ENCODE measurements around the gene RALBP1. TPM values are rescaled to one million over a fixed set of nuclear protein-coding genes. Genes with fewer than 3 reads are reported as not detected.

RALBP1 gene
- total and polyA plus RNA-seq, 2 of the 8 experiments (the other 6 are each of a cell fraction or from before 2014, with no cell fraction given): 40.3 to 67.8 TPM

- H3K14ac ChIP-seq (ENCODE audit: insufficient read length): no peak overlapping the region
- no peaks in the 10 kb centered on the region for H3K4me1 ChIP-seq (replicated peaks in 1 of 4; ENCODE audit: control insufficient read depth in 3 of 4, insufficient read depth in 4 of 4, low read length in 3 of 4)
- no peak overlapping the region for H3K27ac ChIP-seq (ENCODE audit: low read depth, low read length)
- no peak overlapping the region for H2AK5ac ChIP-seq (ENCODE audit: low read depth, low read length)
- no peaks in the 10 kb centered on the region for H3K9me3 ChIP-seq (ENCODE audit: insufficient read depth in 2 of 2, low read depth in 1 of 2, low read length in 1 of 2)
- H3K56ac ChIP-seq (replicated peaks; ENCODE audit: insufficient read length, low read depth, low read length): no peak overlapping the region
- no peak overlapping the region for H4K91ac ChIP-seq (replicated peaks; ENCODE audit: insufficient read length, low read length)
- no peak overlapping the region for H3K9ac ChIP-seq (replicated peaks in 1 of 4; ENCODE audit: extremely low read depth in 1 of 4, low read depth in 3 of 4, low read length in 3 of 4)
- H3K79me2 ChIP-seq (ENCODE audit: control insufficient read depth in 1 of 2, insufficient read depth in 2 of 2, low read length in 2 of 2): no peaks in the 10 kb centered on the region
- no peak overlapping the region for H4K5ac ChIP-seq (ENCODE audit: insufficient read length, low read depth, low read length)
- H3K4ac ChIP-seq (replicated peaks; ENCODE audit: insufficient read length, low read depth, low read length): no peak overlapping the region
- H4K20me1 ChIP-seq (replicated peaks in 1 of 2; ENCODE audit: control insufficient read depth in 1 of 2, insufficient read depth in 2 of 2, low read length in 2 of 2): peaks cover 0 to 2% of the 10 kb centered on the region in 2 experiments
- no peaks in the 10 kb centered on the region for H3K27me3 ChIP-seq (replicated peaks in 1 of 4; ENCODE audit: control insufficient read depth in 3 of 4, extremely low read depth in 1 of 4, insufficient read depth in 3 of 4, low read length in 3 of 4)
- no peak overlapping the region for H3K4me3 ChIP-seq (ENCODE audit: extremely low read depth in 1 of 4, insufficient read depth in 2 of 4, low read depth in 3 of 4, low read length in 4 of 4)
- TF ChIP-seq TCF12 (IDR thresholded peaks at IDR 0.05; ENCODE audit: low read depth, low read length) (no peak), RAD21 (IDR thresholded peaks at IDR 0.05 in 1 of 2, conservative IDR thresholded peaks at IDR 0.05 in 1 of 2; ENCODE audit: low read depth in 2 of 2, low read length in 2 of 2) (no peak), NANOG (IDR thresholded peaks at IDR 0.05; ENCODE audit: insufficient read depth, low read depth, low read length, poor library complexity, severe bottlenecking) (no peak), GTF2F1 (IDR thresholded peaks at IDR 0.05; ENCODE audit: borderline replicate concordance, low read depth, low read length) (no peak), SIN3A (conservative IDR thresholded peaks at IDR 0.05 in 1 of 2, IDR thresholded peaks at IDR 0.05 in 1 of 2; ENCODE audit: low read depth in 1 of 2, low read length in 2 of 2) (no peak), BACH1 (IDR thresholded peaks at IDR 0.05; ENCODE audit: low read length) (no peak), KDM5A (IDR thresholded peaks at IDR 0.05; ENCODE audit: low read length) (no peak), JUN (IDR thresholded peaks at IDR 0.05; ENCODE audit: low read depth, low read length) (no peak), CBX8 (IDR thresholded peaks at IDR 0.05; ENCODE audit: borderline replicate concordance, low read depth, low read length) (no peak)
- peaks cover 5 to 34% (median 11%) of the 10 kb centered on the region in 4 experiments; a peak in 5 of 8 replicates for H3K36me3 ChIP-seq (ENCODE audit: control insufficient read depth in 2 of 4, insufficient read depth in 4 of 4, low read length in 3 of 4)
- no peaks in the 10 kb centered on the region for H3K23me2 ChIP-seq (ENCODE audit: low read depth, low read length)
- no peak overlapping the region for H3K18ac ChIP-seq (ENCODE audit: extremely low read depth, low read length)
- FAIRE-seq (no peak), DNase-seq (ENCODE audit: low read depth in 1 of 2, low spot score in 2 of 2) (no peak)
- no peak overlapping the region for H2BK20ac ChIP-seq (ENCODE audit: low read length)
- H2AFZ ChIP-seq (ENCODE audit: low read length): no peak overlapping the region
- H2BK5ac ChIP-seq (ENCODE audit: low read depth, low read length): no peak overlapping the region
- no peak overlapping the region for H4K8ac ChIP-seq (ENCODE audit: extremely low read depth, insufficient read depth, low read length)
- no peak overlapping the region for H3K23ac ChIP-seq (ENCODE audit: insufficient read length)
- no peak overlapping the region for H2BK120ac ChIP-seq (replicated peaks; ENCODE audit: low read depth, low read length)
- ChIA-PET CTCF (ENCODE audit: partially characterized antibody) (interaction anchor here (0.7 to 2.3 kb wide), 6 partner anchors 9 to 1675 kb away, joined by 3 to 10 read pairs (median 4); no protein-coding TSS in a partner anchor), POLR2A (ENCODE audit: partially characterized antibody) (no interaction called here)
- no peak overlapping the region for H2BK15ac ChIP-seq (ENCODE audit: low read length)
- H3K4me2 ChIP-seq (ENCODE audit: insufficient read depth in 1 of 2, low read depth in 2 of 2, low read length in 2 of 2): no peak overlapping the region
- H2BK12ac ChIP-seq (ENCODE audit: low read depth, low read length): no peak overlapping the region
- no peaks in the 10 kb centered on the region for H3K79me1 ChIP-seq (ENCODE audit: low read depth, low read length)
These were observed 92.9 kb downstream of the RALBP1 start for GRCh38 chr18:9568186-9568585.

Measured in H1 (cell line).